Epidermal melanocyte (primary cell): ENCODE data around the gene RIT1.
A peak's percentile ranks its signal among the peaks of the same experiment; 100 is the strongest.
"Not testable (repeated sequence)": the region's sequence is repeated elsewhere in the genome, so short reads cannot be mapped to it uniquely, and the experiment has no call there.

ENCODE experiments used
- DNase-seq: peaks from one replicate; pipeline ENCODE4 v3.0.0; 2011; ENCODE audit warnings: low spot score; ENCODE audit not compliant: insufficient read length

The RIT1 gene

DNA sequence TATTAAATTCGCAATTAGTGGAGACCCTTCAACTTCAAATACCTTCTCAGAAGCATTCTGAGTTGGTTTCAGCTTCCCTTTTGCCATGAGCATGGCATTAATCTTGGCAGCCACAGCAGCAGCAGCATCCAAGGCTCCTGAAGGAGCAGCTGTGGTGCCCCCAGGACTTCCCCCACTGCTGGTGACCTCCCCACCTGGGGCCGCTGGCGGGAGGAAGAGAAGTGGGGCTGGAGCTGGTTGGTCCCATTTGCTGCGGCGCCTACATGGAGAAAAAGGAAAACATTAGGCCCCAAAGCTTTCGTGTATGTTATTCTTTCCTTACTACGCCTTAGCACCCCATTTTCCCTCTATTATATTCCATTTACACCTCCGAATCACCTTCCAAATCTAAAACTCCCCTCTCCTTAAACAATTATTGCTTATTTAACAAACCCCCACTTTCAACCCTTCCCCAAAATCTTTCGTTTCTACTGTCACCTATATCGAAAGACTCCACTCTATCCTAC is 22.5 kb upstream of the RIT1 start:
- no peak for DNase-seq

DNA sequence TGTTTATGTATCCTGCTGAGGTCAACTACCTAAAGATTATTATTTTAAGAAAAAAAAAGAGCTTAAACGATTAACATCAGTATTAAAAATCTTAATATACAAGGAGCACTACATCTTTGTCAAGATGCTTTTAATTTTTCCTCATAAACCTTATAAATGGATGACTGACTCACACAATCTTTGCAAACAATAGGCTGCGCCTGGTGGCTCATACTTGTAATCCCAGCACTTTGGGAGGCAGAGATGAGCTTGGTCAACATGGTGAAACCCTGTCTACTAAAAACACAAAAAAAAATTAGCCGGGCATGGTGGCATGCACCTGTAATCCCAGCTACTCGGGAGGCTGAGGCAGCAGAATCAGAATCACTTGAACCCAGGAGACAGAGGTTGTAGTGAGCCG is 21.3 kb upstream of the RIT1 start:
- no peak for DNase-seq

GRCh38 chr1:155932081-155932480 is 20.9 kb upstream of the RIT1 start:
- DNase-seq, result no peak

GRCh38 chr1:155931332-155932038 is 20.3 kb upstream of the RIT1 start:
- DNase-seq, result no peak

GRCh38 chr1:155930725-155931124 is 19.6 kb upstream of the RIT1 start:
- not testable (repeated sequence) for DNase-seq

GRCh38 chr1:155929057-155929456 is 17.9 kb upstream of the RIT1 start:
- DNase-seq, result no peak

DNA sequence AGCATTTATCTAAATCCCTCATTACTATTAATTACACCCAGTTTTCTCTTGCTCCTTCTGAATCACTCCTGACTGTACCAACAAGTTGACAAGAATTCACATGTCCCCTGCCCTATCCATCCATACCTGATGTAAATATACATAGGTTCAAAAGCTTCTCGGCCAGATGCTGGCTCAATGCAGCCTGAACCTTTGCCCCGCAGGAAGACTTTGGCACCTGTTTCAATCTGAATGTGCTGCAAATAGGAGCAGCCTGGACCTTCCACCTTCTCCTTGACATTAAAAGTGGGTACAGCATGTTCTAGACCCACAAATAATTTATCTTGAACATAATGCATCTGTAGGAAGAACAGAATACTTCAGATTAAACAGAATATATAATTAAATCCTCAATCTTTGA is 14.4 kb upstream of the RIT1 start:
- no peak for DNase-seq

GRCh38 chr1:155920717-155921116 is 9.6 kb upstream of the RIT1 start:
- DNase-seq, result no peak

- DNase-seq, result no peak
Observed at GRCh38 chr1:155919801-155920200, 8.7 kb upstream of the RIT1 start.

- no peak for DNase-seq
Observed at GRCh38 chr1:155918660-155919059, 7.5 kb upstream of the RIT1 start.

GRCh38 chr1:155913969-155914757 is 3.0 kb upstream of the RIT1 start:
- no peak for DNase-seq

GRCh38 chr1:155912056-155912536 is 947 bp upstream of the RIT1 start:
- DNase-seq, result no peak

DNA sequence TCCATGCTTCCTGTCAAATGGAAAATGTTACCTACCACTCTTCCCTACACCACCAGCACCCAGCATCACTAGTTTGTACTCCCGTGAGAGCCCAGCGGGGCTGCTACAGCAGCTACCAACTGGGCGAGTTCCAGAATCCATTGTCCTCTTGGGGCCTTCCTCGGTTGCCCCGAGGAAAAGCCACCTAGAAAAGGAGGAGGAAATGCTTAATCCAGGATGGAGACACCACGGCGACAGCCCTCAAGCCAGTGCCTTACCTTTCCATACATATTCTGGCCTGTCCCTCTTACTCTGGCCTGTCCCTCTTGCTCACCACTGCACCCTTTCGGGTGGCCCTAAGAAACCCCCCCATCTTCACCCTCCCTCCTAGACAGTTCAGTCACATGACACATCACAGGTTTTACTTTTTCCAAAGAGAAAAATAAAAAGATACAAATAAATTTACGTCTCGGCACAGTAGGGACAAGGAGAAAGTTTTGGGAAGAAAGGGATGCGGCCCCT is 478 bp downstream of the RIT1 start:
- DNase-seq, result no peak

DNA sequence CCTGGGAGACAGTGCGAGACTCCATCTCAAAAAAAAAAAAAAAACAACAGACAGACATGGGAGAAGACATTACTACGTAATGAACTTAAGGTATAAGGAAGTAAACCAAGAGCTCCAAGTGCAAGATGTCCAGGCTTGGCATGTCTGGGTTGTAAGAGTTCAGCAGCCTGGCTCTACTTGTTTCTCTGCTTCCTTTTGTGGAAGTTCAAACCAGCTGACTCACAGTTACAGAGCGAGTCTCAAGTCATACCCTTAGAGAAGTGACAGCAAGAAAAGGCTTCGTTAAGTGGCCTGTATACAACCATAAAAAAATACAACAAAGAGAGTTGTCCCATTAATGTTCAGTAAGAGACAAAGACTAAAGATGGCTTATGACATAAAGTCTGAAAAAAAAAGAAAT is 1.3 kb downstream of the RIT1 start:
- DNase-seq, result no peak

DNA sequence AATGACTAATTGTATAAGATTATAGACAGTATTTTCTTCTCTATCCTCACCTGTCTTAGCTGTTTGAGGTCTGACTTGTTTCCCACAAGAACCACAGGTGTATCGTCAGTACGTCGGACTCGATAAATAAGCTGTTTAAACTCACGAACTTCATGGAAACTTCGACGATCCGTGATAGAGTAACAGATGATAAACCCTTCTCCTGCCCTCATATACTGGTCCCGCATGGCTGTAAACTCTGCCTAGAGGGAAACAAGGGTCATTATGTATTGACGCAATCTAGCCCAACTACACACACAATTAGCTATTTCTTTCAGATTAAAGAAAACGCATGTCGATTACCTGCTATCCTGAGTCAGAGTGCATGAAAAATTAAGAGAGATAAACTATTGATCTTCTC is 6.9 kb downstream of the RIT1 start:
- no peak for DNase-seq

DNA sequence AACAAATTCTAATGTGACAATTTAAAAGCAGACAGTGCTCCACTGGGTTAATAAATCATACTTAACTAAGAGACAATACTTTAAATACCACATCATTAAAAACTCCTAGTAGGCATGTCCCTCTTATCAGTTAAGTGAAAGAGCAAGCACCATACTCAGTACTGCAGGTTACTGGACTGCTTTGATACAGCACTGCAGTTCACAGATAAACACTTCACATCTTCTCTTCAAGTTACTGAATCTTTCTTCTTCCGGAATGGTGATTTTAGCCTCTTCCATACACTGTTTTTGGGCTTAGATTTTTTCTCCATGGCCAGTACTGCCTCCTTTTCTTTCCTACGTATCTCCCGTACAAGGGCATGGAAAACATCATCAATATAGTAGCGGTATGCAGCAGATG is 11.0 kb downstream of the RIT1 start:
- DNase-seq, result no peak

GRCh38 chr1:155899683-155900082 is 11.5 kb downstream of the RIT1 start:
- DNase-seq, result no peak

- DNase-seq, result no peak
Observed at GRCh38 chr1:155898888-155899287, 12.3 kb downstream of the RIT1 start.

DNA sequence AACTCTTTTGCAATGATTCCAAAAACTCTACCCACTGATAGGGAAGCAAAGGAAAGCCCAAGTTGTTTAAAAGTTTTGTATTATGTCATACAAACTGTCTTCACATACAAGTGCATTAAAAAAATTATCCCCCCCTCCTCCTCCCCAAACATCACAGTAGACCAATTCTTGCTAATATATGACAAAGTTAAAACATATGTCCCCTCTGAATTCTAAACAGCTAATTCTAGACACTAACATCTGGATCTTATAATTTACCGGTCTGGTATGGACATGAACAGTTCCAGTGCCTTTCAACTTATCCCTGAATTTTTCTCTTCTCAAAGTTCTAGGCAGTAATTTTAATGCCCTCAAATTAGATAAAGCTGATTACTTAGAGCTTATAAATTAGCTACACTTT is 13.4 kb downstream of the RIT1 start:
- DNase-seq, result no peak

DNA sequence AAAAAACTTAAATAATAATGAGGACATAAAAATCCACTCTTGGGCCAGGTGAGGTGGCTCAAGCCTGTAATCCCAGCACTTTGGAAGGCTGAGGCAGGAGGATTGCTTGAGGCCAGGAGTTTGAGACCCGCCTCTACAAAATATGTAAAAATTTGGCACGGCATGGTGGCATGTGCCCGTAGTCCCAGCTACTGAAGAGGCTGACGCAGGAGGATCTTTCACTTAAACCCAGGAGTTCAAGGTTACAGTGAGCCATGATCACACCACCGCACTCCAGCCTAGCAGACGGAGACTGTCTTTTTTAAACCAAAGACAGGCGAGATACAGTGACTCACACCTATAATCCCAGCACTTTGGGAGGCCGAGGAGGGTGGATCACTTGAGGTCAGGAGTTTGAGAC is 14.7 kb downstream of the RIT1 start:
- not testable (repeated sequence) for DNase-seq

- not testable (repeated sequence) for DNase-seq
Observed at GRCh38 chr1:155895617-155896016, 15.5 kb downstream of the RIT1 start.

DNA sequence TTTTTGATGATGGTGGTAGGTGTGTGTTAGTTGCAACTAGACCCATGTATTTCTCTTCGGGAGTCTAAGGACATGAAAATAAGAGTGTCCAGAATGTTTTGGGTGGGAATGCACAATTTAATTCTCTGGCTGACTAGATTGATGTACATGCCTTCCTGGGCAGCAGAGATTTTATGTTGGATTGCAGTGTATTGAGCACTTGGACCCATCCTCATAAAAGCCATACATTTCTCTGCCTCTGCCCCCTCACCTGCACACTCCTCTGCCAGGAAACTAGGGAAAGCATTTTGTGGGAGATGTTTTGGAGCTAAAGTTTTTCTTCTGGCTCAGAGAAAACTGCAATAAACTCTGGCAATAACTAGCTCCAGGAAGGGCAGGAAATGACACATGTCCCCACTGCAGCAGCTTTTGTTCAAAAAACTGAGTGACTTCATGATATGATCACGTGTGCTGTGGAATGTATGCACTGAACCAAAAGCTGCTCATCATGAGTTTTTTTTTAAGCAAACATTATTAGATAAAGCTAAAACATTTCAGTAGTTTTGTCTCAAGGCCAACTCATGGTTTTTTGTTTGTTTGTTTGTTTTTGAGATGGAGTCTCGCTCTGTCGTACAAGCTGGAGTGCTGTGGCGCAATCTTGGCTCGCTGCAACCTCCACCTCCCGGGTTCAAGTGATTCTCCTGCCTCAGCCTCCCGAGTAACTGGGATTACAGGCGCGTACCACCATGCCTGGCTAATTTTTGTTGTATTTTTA is 17.6 kb downstream of the RIT1 start:
- peak; percentile 51 for DNase-seq
